Ecto neural progenitor cell (in vitro differentiated cells): Measurements from ENCODE around the gene TMEM126B.
A peak's percentile ranks its signal among the peaks of the same experiment; 100 is the strongest.
"Not testable (repeated sequence)": the region's sequence is repeated elsewhere in the genome, so short reads cannot be mapped to it uniquely, and the experiment has no call there.

Experiments used
- DNase-seq: peaks from one replicate; pipeline ENCODE4 v3.0.0-alpha.2; 2018; ENCODE audit warnings: low spot score

TMEM126B gene

GRCh38 chr11:85627998-85628770, at the start of gene TMEM126B:
TSS of gene TMEM126B (plus strand) at chr11:85628593. CDS start at chr11:85628608, 15 bp downstream.
- peak; percentile 98 for DNase-seq

GRCh38 chr11:85582111-85582510, 46.3 kb upstream of the TMEM126B start:
- no peak for DNase-seq

GRCh38 chr11:85589373-85589772, 39.0 kb upstream of the TMEM126B start:
- peak; percentile 46 for DNase-seq

GRCh38 chr11:85590848-85591483, 37.4 kb upstream of the TMEM126B start:
- no peak for DNase-seq

- no peak for DNase-seq
Measured at GRCh38 chr11:85595285-85595884, 33.0 kb upstream of the TMEM126B start.

GRCh38 chr11:85596886-85597285, 31.5 kb upstream of the TMEM126B start:
- DNase-seq: no peak

- DNase-seq: no peak
Measured at GRCh38 chr11:85599083-85599482, 29.3 kb upstream of the TMEM126B start.

GRCh38 chr11:85602526-85603213, 25.7 kb upstream of the TMEM126B start:
- DNase-seq: no peak

- no peak for DNase-seq
Measured at GRCh38 chr11:85603220-85603619, 25.2 kb upstream of the TMEM126B start.

- not testable (repeated sequence) for DNase-seq
Measured at GRCh38 chr11:85606237-85606636, 22.2 kb upstream of the TMEM126B start.

GRCh38 chr11:85608621-85609020, 19.8 kb upstream of the TMEM126B start:
- not testable (repeated sequence) for DNase-seq

- not testable (repeated sequence) for DNase-seq
Measured at GRCh38 chr11:85609286-85609685, 19.1 kb upstream of the TMEM126B start.

- DNase-seq: not testable (repeated sequence)
Measured at GRCh38 chr11:85611643-85612042, 16.8 kb upstream of the TMEM126B start.

- DNase-seq: no peak
Measured at GRCh38 chr11:85619499-85619898, 8.9 kb upstream of the TMEM126B start.

- no peak for DNase-seq
Measured at GRCh38 chr11:85620256-85620655, 8.1 kb upstream of the TMEM126B start.

GRCh38 chr11:85626496-85626895, 1.9 kb upstream of the TMEM126B start:
- no peak for DNase-seq

GRCh38 chr11:85627332-85627997, 928 bp upstream of the TMEM126B start, which contains the start of gene DLG2:
TSS of gene DLG2 (minus strand) at chr11:85627344.
- DNase-seq: peak; percentile 55

- DNase-seq: no peak
Measured at GRCh38 chr11:85628771-85629341, 463 bp downstream of the TMEM126B start.

- no peak for DNase-seq
Measured at GRCh38 chr11:85634747-85635146, 6.4 kb downstream of the TMEM126B start.

- no peak for DNase-seq
Measured at GRCh38 chr11:85643191-85643614, 14.8 kb downstream of the TMEM126B start.

- no peak for DNase-seq
Measured at GRCh38 chr11:85647078-85647477, 18.7 kb downstream of the TMEM126B start.
